GM18867 (cell line): ENCODE results near the gene ADAMTSL3.
"Not testable (repeated sequence)": the region's sequence is repeated elsewhere in the genome, so short reads cannot be mapped to it uniquely, and the experiment has no call there.

ENCODE experiments used
- ATAC-seq: cut with Tn5 transposase; IDR thresholded peaks from one replicate; pipeline ENCODE4 v1.9.1; 2021; ENCODE audit warnings: mild to moderate bottlenecking, moderate library complexity; ENCODE audit not compliant: unreplicated experiment

ADAMTSL3 gene

DNA sequence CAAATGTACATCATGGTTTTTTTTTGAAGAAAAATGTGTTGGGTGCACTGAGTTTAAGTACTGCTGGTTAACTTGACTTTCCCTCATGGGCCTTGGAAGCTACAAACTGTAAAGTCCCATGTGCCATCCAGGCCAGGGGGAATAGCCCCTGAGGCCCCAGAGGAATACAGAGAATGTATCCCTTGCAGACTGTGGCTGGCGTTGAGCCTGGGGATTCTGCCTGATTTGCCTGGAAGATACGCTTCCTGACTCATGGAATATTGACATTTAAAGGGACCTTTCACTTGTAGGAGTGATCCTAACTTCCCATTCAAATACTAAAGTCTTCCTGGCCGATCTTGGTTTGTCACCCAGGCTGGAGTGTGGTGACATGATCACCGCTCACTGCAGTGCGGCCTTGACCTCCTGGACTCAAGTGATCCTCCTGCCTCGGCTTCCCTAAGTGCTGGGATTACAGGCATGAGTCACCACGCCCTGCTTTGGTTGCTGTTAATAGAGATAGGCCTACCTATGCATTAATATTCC is 42.0 kb downstream of the ADAMTSL3 start:
- no peak for ATAC-seq

DNA sequence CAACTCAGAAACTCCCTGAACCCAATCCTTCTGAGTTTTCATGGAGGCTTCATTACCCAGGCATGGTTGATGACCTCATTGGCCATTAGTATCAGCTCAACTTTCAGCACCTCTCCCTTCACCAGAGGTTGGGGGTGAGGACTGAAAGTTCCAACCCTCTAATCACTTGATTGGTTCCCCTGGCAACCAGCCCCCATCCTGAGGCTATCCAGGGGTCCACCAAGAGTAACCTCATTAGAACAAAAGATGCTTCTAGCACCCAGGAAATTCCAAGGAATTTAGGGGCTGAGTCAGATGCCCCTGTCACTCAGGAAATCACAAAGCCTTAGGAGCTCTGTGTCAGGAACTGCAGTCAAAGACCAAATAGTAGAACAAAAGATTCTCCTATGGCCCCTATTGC is 43.8 kb downstream of the ADAMTSL3 start:
- no peak for ATAC-seq

DNA sequence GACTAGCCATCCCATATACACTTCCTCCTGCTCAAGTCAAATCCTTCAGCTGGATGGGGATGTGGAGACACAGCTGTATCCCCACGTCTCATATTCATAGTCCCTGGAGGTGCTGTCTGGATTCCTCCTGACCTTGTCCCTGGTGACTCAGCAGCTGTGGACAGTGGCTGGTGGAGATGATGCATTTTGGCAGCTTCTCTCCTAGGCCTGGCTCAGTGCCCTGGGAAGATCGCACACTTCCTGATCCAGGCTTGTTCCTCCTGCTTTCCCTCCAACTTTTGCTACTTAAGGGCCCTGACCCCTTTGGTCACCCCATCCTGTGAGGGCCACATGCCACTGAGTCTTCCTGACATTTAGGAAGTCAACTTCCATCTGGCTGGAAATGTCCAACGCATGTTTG is 44.4 kb downstream of the ADAMTSL3 start:
- ATAC-seq, result no peak

DNA sequence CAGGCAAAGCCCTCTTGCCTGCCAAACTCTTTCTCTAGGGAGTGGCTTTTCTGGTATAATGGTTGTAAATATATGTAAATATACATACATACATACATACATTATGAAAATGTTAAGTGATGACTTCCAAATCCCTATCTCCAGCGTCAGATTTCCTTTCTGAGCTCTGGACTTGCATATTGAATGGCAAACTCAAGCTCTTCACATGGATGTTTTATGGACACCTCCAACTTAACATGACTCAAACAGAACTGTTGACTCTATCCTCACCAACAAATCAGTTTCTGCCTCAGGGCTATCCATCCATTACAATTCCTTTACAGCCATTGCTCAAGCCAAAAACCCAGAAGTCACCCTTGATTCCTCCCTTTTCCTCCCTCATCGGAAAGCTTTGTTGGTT is 45.1 kb downstream of the ADAMTSL3 start:
- ATAC-seq, result no peak

DNA sequence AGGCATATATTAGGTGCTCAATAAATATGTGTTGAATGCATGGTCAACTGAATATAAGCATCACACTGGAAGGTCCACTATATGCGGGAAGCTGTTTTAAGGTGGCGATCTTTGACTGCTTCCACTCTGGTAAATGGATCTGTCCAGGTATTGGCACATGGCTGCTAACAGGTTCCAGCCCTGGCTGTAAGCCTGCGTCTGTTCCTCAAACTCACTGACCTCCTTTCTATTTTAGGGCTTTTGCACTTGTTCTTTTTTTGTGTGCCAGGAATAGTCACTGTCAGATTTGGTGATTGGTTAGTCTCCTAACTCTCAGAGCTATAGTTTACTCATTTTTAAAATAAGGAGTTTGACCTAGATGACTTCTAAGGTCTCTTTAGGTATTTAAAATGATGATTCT is 46.2 kb downstream of the ADAMTSL3 start:
- no peak for ATAC-seq

- ATAC-seq, result not testable (repeated sequence)
Observed at GRCh38 chr15:83702314-83702713, 48.4 kb downstream of the ADAMTSL3 start.

GRCh38 chr15:83708328-83708727 is 54.4 kb downstream of the ADAMTSL3 start:
- no peak for ATAC-seq

- no peak for ATAC-seq
Observed at GRCh38 chr15:83709241-83709640, 55.3 kb downstream of the ADAMTSL3 start.

- no peak for ATAC-seq
Observed at GRCh38 chr15:83709811-83710210, 55.9 kb downstream of the ADAMTSL3 start.

DNA sequence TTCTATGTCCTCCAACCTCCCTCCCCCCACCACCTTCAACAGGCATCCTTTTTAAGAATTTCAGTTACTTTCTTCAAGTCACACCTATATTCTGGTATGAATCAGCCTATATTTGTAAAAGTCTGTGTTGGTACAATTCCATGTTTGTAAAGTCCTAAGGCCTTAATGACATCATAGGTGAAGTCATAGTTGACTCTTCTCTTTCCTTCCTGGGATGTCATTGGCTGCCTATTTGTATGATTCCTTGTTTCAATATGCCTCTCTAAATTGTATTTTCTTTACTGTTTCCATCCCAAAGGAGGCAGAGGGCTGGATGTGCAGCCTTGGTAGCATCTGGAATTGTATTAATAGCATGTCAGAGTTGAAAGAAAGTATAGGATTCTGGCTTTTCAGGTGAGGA is 56.5 kb downstream of the ADAMTSL3 start:
- ATAC-seq, result no peak

GRCh38 chr15:83711236-83711635 is 57.3 kb downstream of the ADAMTSL3 start:
- no peak for ATAC-seq

DNA sequence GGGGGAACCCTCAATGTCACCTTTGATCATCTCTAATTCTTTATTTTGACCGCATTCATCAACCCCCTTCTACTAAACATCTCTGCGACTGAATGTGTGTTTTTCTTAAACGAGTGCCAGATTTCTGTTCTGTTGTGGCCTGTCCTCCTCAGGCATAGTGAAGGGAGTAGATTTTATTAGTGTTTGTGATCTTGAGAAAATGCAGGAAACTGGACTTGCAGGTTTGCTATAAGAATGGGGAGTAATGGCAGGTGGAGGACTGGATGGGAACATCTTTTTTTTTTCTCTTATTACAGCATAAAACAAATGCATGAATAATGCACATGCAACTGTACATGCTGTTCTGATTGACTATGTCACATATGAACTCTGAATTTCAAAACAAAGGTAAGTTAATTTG is 59.3 kb downstream of the ADAMTSL3 start:
- ATAC-seq, result no peak

DNA sequence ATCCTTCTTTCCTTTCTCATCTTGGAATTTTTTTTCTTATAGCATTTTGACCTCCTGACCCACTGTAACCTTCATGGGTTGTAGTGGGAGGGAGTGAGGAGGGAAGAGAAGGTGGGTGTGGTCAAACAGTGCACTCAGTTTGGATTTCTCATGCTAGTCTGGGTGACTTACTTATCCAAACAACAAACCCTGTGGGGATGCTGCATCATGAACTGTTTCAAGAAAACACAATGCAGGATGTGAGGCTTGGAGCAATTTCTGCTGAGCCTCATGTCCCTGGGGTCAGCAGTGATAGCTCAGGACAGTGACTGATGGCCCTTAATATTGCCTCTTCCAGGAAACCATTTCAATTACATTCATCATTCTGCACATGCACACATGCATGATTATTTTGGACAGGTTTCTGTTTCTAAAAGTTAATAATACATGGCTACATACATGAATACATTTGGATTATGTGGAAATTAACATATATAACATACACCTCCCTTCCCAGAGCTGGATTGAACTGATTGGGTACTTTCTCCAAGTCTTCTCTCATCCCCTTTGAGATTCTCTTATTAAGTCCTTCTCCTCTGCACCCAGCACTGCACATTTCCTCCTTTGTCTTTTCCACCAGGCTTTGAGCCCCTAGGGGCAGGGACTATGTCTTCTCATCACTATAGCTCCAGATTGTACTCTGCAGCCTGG is 61.2 kb downstream of the ADAMTSL3 start:
- no peak for ATAC-seq

DNA sequence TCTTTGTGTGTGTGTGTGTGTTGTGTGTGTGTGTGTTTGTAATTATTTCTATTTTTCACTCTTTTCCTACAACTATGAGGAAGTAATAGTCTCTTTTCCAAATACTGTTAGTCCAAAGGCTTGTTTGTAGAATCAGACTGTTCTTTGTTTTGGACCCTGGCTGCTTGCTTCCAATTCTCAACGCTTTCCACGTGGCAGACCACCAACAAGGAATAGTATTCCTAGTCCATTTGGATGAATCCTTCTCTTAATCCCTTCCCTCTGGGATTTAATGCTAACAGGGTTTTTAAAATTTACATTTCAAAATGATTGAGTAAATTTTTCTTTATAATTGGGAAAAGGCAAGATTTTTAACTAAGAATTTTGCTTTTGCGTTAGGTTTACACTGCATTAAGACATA is 62.7 kb downstream of the ADAMTSL3 start:
- ATAC-seq, result no peak

DNA sequence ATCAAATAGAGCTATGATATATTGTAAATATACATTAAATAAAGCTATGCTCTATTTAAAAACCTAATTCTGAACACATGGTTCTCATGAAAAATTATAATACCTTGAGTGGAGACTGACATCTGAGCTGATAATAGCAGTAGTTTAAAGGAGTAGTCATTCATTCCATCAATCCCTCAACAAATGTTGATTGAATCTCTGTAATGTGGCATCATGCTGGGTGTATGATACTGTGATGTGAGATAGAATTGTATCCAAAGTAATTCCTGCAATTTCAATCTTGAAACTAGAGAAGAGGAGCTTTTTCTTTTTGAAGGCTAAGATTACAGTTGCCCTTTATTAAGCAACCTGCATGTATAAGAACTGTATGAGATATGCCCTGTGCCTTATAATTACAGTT is 63.1 kb downstream of the ADAMTSL3 start:
- no peak for ATAC-seq

GRCh38 chr15:83720468-83720867 is 66.5 kb downstream of the ADAMTSL3 start:
- ATAC-seq, result no peak

DNA sequence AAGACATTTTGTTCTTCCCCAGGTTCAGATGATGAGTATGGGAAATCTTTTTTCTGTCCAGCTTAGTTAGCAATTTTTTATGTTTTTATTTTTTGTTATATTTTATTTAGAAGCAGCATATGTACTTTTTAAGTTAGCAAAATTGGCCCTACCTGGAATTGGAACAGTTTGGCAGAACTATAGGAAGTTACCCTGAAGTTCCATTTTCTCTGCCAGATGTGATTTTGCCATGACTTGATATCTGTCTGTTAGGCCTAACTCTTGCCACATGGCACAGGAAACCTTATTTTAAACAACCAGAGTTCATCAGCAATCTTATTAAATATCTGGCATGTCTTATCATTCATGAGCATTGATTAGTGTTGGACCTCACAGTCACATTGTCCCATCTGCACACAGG is 67.1 kb downstream of the ADAMTSL3 start:
- ATAC-seq, result no peak

DNA sequence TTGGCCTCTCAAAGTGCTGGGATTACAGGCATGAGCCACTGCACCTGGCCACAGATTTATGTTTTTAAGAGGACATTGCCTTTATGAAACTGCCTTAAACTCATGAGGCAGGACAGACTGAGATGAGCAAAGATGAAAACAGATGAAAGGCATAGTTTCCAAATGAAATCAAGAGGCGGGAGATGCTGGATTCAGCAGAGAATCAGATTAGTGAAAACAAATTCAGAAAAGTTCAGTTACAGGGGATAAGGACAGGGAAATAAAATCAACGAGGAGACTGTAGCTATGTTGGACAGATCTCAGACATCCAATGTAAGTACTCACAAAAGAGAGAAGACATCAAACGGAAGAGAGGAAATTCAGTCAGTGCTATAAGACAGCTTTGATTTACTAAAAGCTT is 68.1 kb downstream of the ADAMTSL3 start:
- no peak for ATAC-seq

GRCh38 chr15:83723216-83723615 is 69.3 kb downstream of the ADAMTSL3 start:
- ATAC-seq, result no peak

GRCh38 chr15:83732196-83732595 is 78.3 kb downstream of the ADAMTSL3 start:
- no peak for ATAC-seq

DNA sequence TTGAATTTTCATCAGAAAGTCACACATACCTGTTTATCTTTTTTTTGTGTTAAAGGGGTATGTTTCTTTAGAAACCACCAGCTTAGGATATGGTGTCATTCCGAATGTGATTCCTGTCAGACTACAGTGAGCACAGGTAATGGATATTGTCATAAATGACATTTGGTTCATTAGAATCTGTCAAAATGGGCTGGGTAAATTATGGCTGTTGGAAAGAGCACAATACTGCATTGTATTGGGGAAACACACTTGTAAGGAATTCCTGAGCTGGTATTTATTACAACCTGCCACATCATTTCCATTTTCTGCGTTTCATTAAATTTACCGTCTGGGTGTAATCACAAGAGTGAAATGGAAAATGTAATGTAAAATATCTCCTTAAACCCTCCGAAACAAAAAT is 78.8 kb downstream of the ADAMTSL3 start:
- no peak for ATAC-seq

GRCh38 chr15:83733206-83733605 is 79.3 kb downstream of the ADAMTSL3 start:
- ATAC-seq, result no peak

GRCh38 chr15:83733691-83734090 is 79.8 kb downstream of the ADAMTSL3 start:
- no peak for ATAC-seq
